GM23248 (cell line): ENCODE data around the gene ANKRD65. TPM values are rescaled to one million over a fixed set of nuclear protein-coding genes. Genes with fewer than 3 reads are reported as not detected.
"Not testable (repeated sequence)": the region's sequence is repeated elsewhere in the genome, so short reads cannot be mapped to it uniquely, and the experiment has no call there.

Experiments
- DNase-seq: peaks from one replicate; pipeline ENCODE4 v3.0.0-alpha.2; 2015
- H2AFZ ChIP-seq: fragments of 200-600 bp; sonication (generic); 2 replicates; pipeline ENCODE4 v1.6.1; 2016; ENCODE audit warnings: antibody characterized with exemption
- H3F3A ChIP-seq: fragments of 200-600 bp; sonication (generic); 2 replicates; pipeline ENCODE4 v1.6.1; 2016; ENCODE audit warnings: mild to moderate bottlenecking, antibody characterized with exemption, mixed run types; ENCODE audit not compliant: insufficient read depth
- H3K27ac ChIP-seq: fragments of 200-600 bp; sonication (generic); 2 replicates; pipeline ENCODE4 v1.5.1; 2016; ENCODE audit warnings: mild to moderate bottlenecking
- H3K27me3 ChIP-seq: fragments of 200-600 bp; sonication (generic); replicated peaks from 2 replicates; pipeline ENCODE4 v1.6.1; 2016; ENCODE audit warnings: mild to moderate bottlenecking; ENCODE audit not compliant: insufficient read depth
- H3K36me3 ChIP-seq: fragments of 200-600 bp; sonication (generic); 2 replicates; pipeline ENCODE4 v1.6.1; 2016; ENCODE audit warnings: low read depth, mild to moderate bottlenecking
- H3K4me1 ChIP-seq: fragments of 200-600 bp; sonication (generic); 2 replicates; pipeline ENCODE4 v1.6.1; 2016; ENCODE audit warnings: mild to moderate bottlenecking; ENCODE audit not compliant: insufficient read depth
- H3K4me2 ChIP-seq: fragments of 200-600 bp; sonication (generic); one replicate; pipeline ENCODE4 v1.6.1; 2016; ENCODE audit warnings: mild to moderate bottlenecking; ENCODE audit not compliant: unreplicated experiment
- H3K4me3 ChIP-seq: fragments of 200-600 bp; sonication (generic); 2 replicates; pipeline ENCODE4 v1.5.1; 2016; ENCODE audit warnings: mild to moderate bottlenecking
- H3K79me2 ChIP-seq: fragments of 200-600 bp; sonication (generic); 2 replicates; pipeline ENCODE4 v1.6.1; 2016; ENCODE audit warnings: mild to moderate bottlenecking; ENCODE audit not compliant: insufficient read depth
- H3K9ac ChIP-seq: fragments of 200-600 bp; sonication (generic); 2 replicates; pipeline ENCODE4 v1.6.1; 2016; ENCODE audit warnings: mild to moderate bottlenecking
- H3K9me2 ChIP-seq: fragments of 200-600 bp; sonication (generic); 2 replicates; pipeline ENCODE4 v1.6.1; 2016; ENCODE audit warnings: mixed run types, mild to moderate bottlenecking, moderate library complexity; ENCODE audit not compliant: insufficient read depth
- H3K9me3 ChIP-seq: fragments of 200-600 bp; sonication (generic); one replicate; pipeline ENCODE4 v1.6.1; 2017; ENCODE audit warnings: low read depth
- H4K20me1 ChIP-seq: fragments of 200-600 bp; sonication (generic); 2 replicates; pipeline ENCODE4 v1.6.0; 2016; ENCODE audit not compliant: insufficient read depth
- EZH2 ChIP-seq: fragments of 200-600 bp; sonication (generic); IDR thresholded peaks from 2 replicates; pipeline ENCODE4 v1.6.1; 2018; ENCODE audit warnings: antibody characterized with exemption, mild to moderate bottlenecking; ENCODE audit not compliant: insufficient read depth, poor library complexity, severe bottlenecking
- EZH2phosphoT487 ChIP-seq: fragments of 200-600 bp; sonication (generic); IDR thresholded peaks from 2 replicates; pipeline ENCODE4 v1.6.1; 2018; ENCODE audit warnings: antibody characterized with exemption, moderate library complexity, mild to moderate bottlenecking, low read depth; ENCODE audit not compliant: insufficient read depth
- WGBS, 2 experiments: methylation state at CpG; one replicate each; pipeline ENCODE4 v1.1.6; 2015 to 2017; ENCODE audit warnings: low lambda C conversion rate in 2 of 2, low coverage in 1 of 2; ENCODE audit errors: missing lambda C conversion rate in 2 of 2; 5-methylcytosine and 5-hydroxymethylcytosine counted together
- in situ Hi-C: fragments of 300-500 bp; cut with MboI; formaldehyde crosslinking; loops from 2 replicates; pipeline ENCODE4 v1.15.0; 2020
- polyA plus RNA-seq: library from polyadenylated mRNA; unstranded; fragments of >200 nt; fragmentation: Nextera tagmentation; extraction: Ambion mirVana; gene quantifications from 2 replicates; pipeline ENCODE4 v1.2.1, GENCODE V29; 2016
- total RNA-seq: library from RNA; depleted of rRNA; stranded (reverse); fragments of >200 nt; shearing (Covaris generic); gene quantifications from 2 replicates; pipeline ENCODE4 v1.2.3, GENCODE V29; 2014

The ANKRD65 gene
- total and polyA plus RNA-seq, 2 experiments from 2014 or later, result 0.44 to 0.97 TPM

DNA sequence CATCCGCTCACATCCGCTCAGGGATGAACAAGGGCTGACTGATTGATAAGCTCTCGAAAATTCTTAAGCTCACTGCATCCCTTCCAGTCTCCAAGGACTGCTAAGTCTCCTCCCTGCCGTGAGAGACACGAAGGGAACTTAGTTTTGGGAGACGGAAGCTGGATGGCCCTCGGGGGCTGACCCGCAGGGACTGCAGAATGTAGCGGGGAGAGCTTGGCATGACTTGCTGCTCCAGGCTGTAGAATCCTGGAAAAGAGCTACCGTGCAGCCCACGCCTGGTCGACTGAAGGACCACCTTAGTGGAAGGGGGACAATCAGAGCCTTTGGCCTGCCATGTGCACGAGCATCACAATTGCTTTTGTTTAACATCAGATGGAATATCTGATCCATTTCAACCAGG, 5.3 kb downstream of the ANKRD65 start:
- in situ Hi-C loops, result no loop called here
- Histone ChIP-seq H3K27me3 (no peaks in the 10 kb centered on the region), H3K9ac (no peak overlapping the region), H3K4me1 (no peaks in the 10 kb centered on the region), H3F3A (no peaks in the 10 kb centered on the region), H3K27ac (no peak overlapping the region), H3K9me2 (no peaks in the 10 kb centered on the region), H3K9me3 (no peaks in the 10 kb centered on the region), H3K4me2 (no peak overlapping the region), H2AFZ (no peak overlapping the region), H3K36me3 (no peaks in the 10 kb centered on the region), H4K20me1 (no peaks in the 10 kb centered on the region), H3K79me2 (no peaks in the 10 kb centered on the region), H3K4me3 (no peak overlapping the region)
- no peak for DNase-seq
- TF ChIP-seq EZH2phosphoT487 (no peak), EZH2 (no peak)
- whole genome bisulfite sequencing, 2 experiments, result 78 to 82% methylated on average over 13 of the region's 13 CpGs

DNA sequence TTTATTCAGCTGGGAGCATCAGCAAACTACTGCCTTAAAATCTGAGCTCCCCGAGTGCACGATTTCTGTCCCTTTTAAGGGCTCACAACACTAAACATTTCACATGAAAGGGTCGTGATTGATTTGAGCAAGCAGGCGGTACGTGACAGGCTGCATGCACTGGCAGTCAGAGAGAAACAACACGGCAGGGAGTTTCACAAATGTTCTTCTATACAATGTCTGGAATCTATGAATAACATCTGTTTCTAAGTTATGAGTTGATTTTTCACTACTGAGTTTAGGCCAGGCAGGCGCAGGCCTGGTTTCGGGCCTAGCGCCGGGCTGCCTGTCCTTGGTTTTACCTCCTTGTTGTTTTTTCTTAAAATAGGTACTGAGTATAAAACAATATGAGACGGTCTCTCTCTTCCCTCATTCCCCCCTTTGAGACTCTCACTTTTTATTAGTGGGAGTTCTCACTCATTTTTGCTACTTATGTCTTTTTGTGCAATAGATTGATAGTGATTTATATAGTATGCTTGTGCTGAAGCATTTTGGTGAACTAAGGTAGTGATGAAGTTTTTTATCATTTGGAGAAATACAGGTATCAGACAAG, 8.7 kb downstream of the ANKRD65 start:
- H3F3A ChIP-seq, H3K9me3 ChIP-seq, H3K4me2 ChIP-seq, H4K20me1 ChIP-seq, H3K36me3 ChIP-seq, H3K4me3 ChIP-seq, H3K27me3 ChIP-seq, in situ Hi-C loops, H2AFZ ChIP-seq, DNase-seq, H3K9me2 ChIP-seq, H3K27ac ChIP-seq, H3K9ac ChIP-seq: not testable (repeated sequence)
- Histone ChIP-seq H3K4me1 (peaks cover 11% of the 10 kb centered on the region), H3K79me2 (peaks cover 22% of the 10 kb centered on the region)
- 29 to 30% methylated on average over 11 of the region's 11 CpGs for WGBS, 2 experiments

- H3K27me3 ChIP-seq, result no peaks in the 10 kb centered on the region
- in situ Hi-C loops, result no loop called here
- no peaks in the 10 kb centered on the region for H3K36me3 ChIP-seq
- H3K4me3 ChIP-seq, result no peak overlapping the region
- peaks cover 29% of the 10 kb centered on the region for H3K79me2 ChIP-seq
- no peak overlapping the region for H2AFZ ChIP-seq
- no peak overlapping the region for H3K27ac ChIP-seq
- H3K9ac ChIP-seq, result no peak overlapping the region
- no peaks in the 10 kb centered on the region for H3K9me2 ChIP-seq
- DNase-seq, result no peak
- 0 out of 2 replicates have a peak, but pooled peaks cover 3% of the 10 kb centered on the region for H4K20me1 ChIP-seq
- 96 to 98% methylated on average over 13 of the region's 13 CpGs for WGBS, 2 experiments
- no peak for TF ChIP-seq EZH2
- no peak for TF ChIP-seq EZH2phosphoT487
- H3K4me2 ChIP-seq, result no peak overlapping the region
- peaks cover 4% of the 10 kb centered on the region for H3F3A ChIP-seq
- H3K4me1 ChIP-seq, result peaks cover 11% of the 10 kb centered on the region
- H3K9me3 ChIP-seq, result no peaks in the 10 kb centered on the region
Observed at GRCh38 chr1:1411626-1412025, 9.4 kb downstream of the ANKRD65 start.

DNA sequence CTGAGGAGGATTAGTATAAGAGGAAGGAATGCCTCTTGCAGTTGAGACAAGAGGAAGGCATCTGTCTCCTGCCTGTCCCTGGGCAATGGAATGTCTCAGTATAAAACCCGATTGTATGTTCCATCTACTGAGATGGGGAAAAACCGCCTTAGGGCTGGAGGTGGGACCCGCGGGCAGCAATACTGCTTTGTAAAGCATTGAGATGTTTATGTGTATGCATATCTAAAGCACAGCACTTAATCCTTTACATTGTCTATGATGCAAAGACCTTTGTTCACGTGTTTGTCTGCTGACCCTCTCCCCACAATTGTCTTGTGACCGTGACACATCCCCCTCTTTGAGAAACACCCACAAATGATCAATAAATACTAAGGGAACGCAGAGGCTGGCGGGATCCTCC, 10.8 kb downstream of the ANKRD65 start:
- H2AFZ ChIP-seq, in situ Hi-C loops, H3K27ac ChIP-seq, H3K9me3 ChIP-seq, H3K9ac ChIP-seq, H3F3A ChIP-seq, H3K4me3 ChIP-seq, H3K36me3 ChIP-seq, H3K27me3 ChIP-seq, H3K9me2 ChIP-seq, H4K20me1 ChIP-seq, DNase-seq, H3K4me2 ChIP-seq: not testable (repeated sequence)
- peaks cover 43% of the 10 kb centered on the region for H3K79me2 ChIP-seq
- H3K4me1 ChIP-seq, result peaks cover 17% of the 10 kb centered on the region
- 73 to 80% methylated on average over 8 of the region's 8 CpGs for WGBS, 2 experiments
